GM21737 (cell line): ENCODE measurements around the gene HACD1.
"Not testable (repeated sequence)": the region's sequence is repeated elsewhere in the genome, so short reads cannot be mapped to it uniquely, and the experiment has no call there.

ENCODE experiments used
- ATAC-seq: cut with Tn5 transposase; IDR thresholded peaks from one replicate; pipeline ENCODE4 v1.9.1; 2021; ENCODE audit warnings: mild to moderate bottlenecking, moderate library complexity; ENCODE audit not compliant: unreplicated experiment

Gene HACD1

GRCh38 chr10:17587321-17587720 is 29.9 kb downstream of the HACD1 start:
- ATAC-seq: not testable (repeated sequence)

GRCh38 chr10:17586821-17587234 is 30.3 kb downstream of the HACD1 start:
- no peak for ATAC-seq

GRCh38 chr10:17585016-17585415 is 32.2 kb downstream of the HACD1 start:
- ATAC-seq: peak; percentile 73

- no peak for ATAC-seq
Measured at GRCh38 chr10:17580885-17581284, 36.3 kb downstream of the HACD1 start.

- ATAC-seq: no peak
Measured at GRCh38 chr10:17578603-17579002, 38.6 kb downstream of the HACD1 start.

- ATAC-seq: no peak
Measured at GRCh38 chr10:17576768-17577167, 40.4 kb downstream of the HACD1 start.

- no peak for ATAC-seq
Measured at GRCh38 chr10:17564911-17565310, 52.3 kb downstream of the HACD1 start.

GRCh38 chr10:17563452-17563851 is 53.7 kb downstream of the HACD1 start:
- ATAC-seq: no peak

GRCh38 chr10:17562614-17563013 is 54.6 kb downstream of the HACD1 start:
- no peak for ATAC-seq

GRCh38 chr10:17561111-17561510 is 56.1 kb downstream of the HACD1 start:
- ATAC-seq: no peak

GRCh38 chr10:17557459-17557858 is 59.7 kb downstream of the HACD1 start:
- ATAC-seq: no peak

GRCh38 chr10:17548770-17549169 is 68.4 kb downstream of the HACD1 start:
- ATAC-seq: no peak

- no peak for ATAC-seq
Measured at GRCh38 chr10:17548162-17548561, 69.0 kb downstream of the HACD1 start.

GRCh38 chr10:17547060-17547459 is 70.1 kb downstream of the HACD1 start:
- ATAC-seq: no peak

GRCh38 chr10:17544465-17544864 is 72.7 kb downstream of the HACD1 start:
- no peak for ATAC-seq
